K562 (cell line): ENCODE data around the gene ACKR2. TPM values are rescaled to one million over a fixed set of nuclear protein-coding genes. Genes with fewer than 3 reads are reported as not detected.
A peak's percentile ranks its signal among the peaks of the same experiment; 100 is the strongest.

Experiments used
- ATAC-seq: fragments of 200-7000 bp; cut with Tn5 transposase; 3 replicates; pipeline ENCODE4 v1.9.1; 2020; ENCODE audit warnings: moderate library complexity
- BruUV-seq: library from RNA; stranded (reverse); fragments of 400-500 nt; replicated peaks from 2 replicates; lab custom pipeline; 2021; lab: Mats Ljungman, UMichigan
- CTCF ChIA-PET: fragments of 300-600 bp; formaldehyde crosslinking; extraction: SDS; loops from one replicate; lab custom pipeline; 2021; ENCODE audit warnings: low intra/inter-chr PET ratio; lab: Yijun Ruan, JAX
- POLR2A ChIA-PET: fragments of 300-600, 350-650 bp; sonication (Branson Sonifier 250); formaldehyde crosslinking; extraction: SDS; loops from one replicate; lab custom pipeline; 2021; ENCODE audit warnings: antibody characterized with exemption, inconsistent platforms; lab: Yijun Ruan, JAX
- DNase-seq, 4 experiments: peaks; one replicate each; pipeline versions ENCODE4 v3.0.0 to v3.0.0-alpha.2; 2011 to 2018; ENCODE audit warnings: low spot score in 3 of 4, mixed read lengths in 3 of 4; ENCODE audit errors: extremely low read depth in 1 of 4
- FAIRE-seq: peaks from 2 replicates; lab custom pipeline; 2011; peaks lifted over from hg19 to GRCh38; lab: Jason Lieb, UNC
- H2AFZ ChIP-seq: 2 replicates; pipeline ENCODE4 v1.6.0; 2011; ENCODE audit warnings: low read depth, low read length, control low read depth, inconsistent platforms
- H3K27ac ChIP-seq: fragments of 200-600 bp; 3 replicates; pipeline ENCODE4 v1.8.0; 2011; ENCODE audit warnings: low read depth, mild to moderate bottlenecking, control low read depth, inconsistent platforms, low read length, moderate library complexity, mixed read lengths; ENCODE audit errors: extremely low read depth
- H3K27me3 ChIP-seq, 2 experiments: fragments of 300-600 bp in 1 of 2; 2 replicates in 1 of 2; 3 replicates in 1 of 2; pipeline versions ENCODE4 v1.6.0 to v1.8.0; 2011; ENCODE audit warnings: inconsistent platforms in 2 of 2, low read length in 2 of 2, mild to moderate bottlenecking in 1 of 2, mixed read lengths in 1 of 2, moderate library complexity in 1 of 2; ENCODE audit not compliant: control insufficient read depth in 2 of 2, insufficient read depth in 2 of 2
- H3K36me3 ChIP-seq: fragments of 300-600 bp; 3 replicates; pipeline ENCODE4 v1.8.0; 2011; ENCODE audit warnings: mild to moderate bottlenecking, low read length, inconsistent platforms; ENCODE audit not compliant: control insufficient read depth, insufficient read depth
- H3K4me1 ChIP-seq, 2 experiments: fragments of 200-600 bp in 1 of 2; replicated peaks in 1 of 2; 2 replicates in 1 of 2; 3 replicates in 1 of 2; pipeline versions ENCODE4 v1.5.1 to v1.8.0; 2011; ENCODE audit warnings: inconsistent platforms in 2 of 2, low read length in 2 of 2, mild to moderate bottlenecking in 1 of 2, mixed read lengths in 1 of 2, moderate library complexity in 1 of 2; ENCODE audit not compliant: control insufficient read depth in 2 of 2, insufficient read depth in 2 of 2
- H3K4me2 ChIP-seq: 2 replicates; pipeline ENCODE4 v1.6.1; 2011; ENCODE audit warnings: low read length, control low read depth, inconsistent platforms, mixed read lengths; ENCODE audit not compliant: insufficient read depth
- H3K4me3 ChIP-seq: fragments of 200-600 bp; sonication (generic), shearing (Covaris generic); 2 replicates; pipeline ENCODE4 v1.5.1; 2016; ENCODE audit warnings: control low read depth, inconsistent platforms
- H3K79me2 ChIP-seq: fragments of 200-600 bp; 3 replicates; pipeline ENCODE4 v1.8.0; 2011; ENCODE audit warnings: low read length, inconsistent platforms; ENCODE audit not compliant: control insufficient read depth, insufficient read depth
- H3K9ac ChIP-seq, 2 experiments: 2 replicates each; pipeline versions ENCODE4 v1.6.0 to v1.6.1; 2011; ENCODE audit warnings: low read depth in 2 of 2, low read length in 2 of 2, control low read depth in 1 of 2, inconsistent platforms in 1 of 2, mild to moderate bottlenecking in 1 of 2, mixed read lengths in 1 of 2; ENCODE audit not compliant: insufficient read depth in 1 of 2
- H3K9me1 ChIP-seq: one replicate; pipeline ENCODE4 v1.6.0; 2011; ENCODE audit warnings: inconsistent platforms, mild to moderate bottlenecking, low read length, moderate library complexity; ENCODE audit not compliant: control insufficient read depth, insufficient read depth
- H3K9me3 ChIP-seq: replicated peaks from 2 replicates; pipeline ENCODE4 v1.5.1; 2011; ENCODE audit warnings: low read depth, low read length, inconsistent platforms; ENCODE audit not compliant: control insufficient read depth, insufficient read depth
- H4K20me1 ChIP-seq: replicated peaks from 2 replicates; pipeline ENCODE4 v1.6.1; 2011; ENCODE audit warnings: low read length, inconsistent platforms, mixed read lengths; ENCODE audit not compliant: control insufficient read depth, insufficient read depth
- CHD2 ChIP-seq: IDR thresholded peaks from 2 replicates; pipeline ENCODE4 v1.6.1; 2011; ENCODE audit warnings: low read depth, low read length
- CREM ChIP-seq: IDR thresholded peaks from 2 replicates; pipeline ENCODE4 v1.6.1; 2014; ENCODE audit warnings: antibody characterized with exemption, low read depth
- DIDO1 ChIP-seq: fragments of 450-650 bp; IDR thresholded peaks from 2 replicates; pipeline ENCODE4 v1.6.1; 2016; ENCODE audit warnings: low read depth, missing biosample characterization, missing genetic modification characterization
- FOS ChIP-seq: IDR thresholded peaks from 3 replicates; pipeline ENCODE4 v1.6.1; 2011; ENCODE audit not compliant: insufficient read length; ENCODE audit errors: extremely low read depth
- HDAC1 ChIP-seq, 2 experiments: fragments of 450-650 bp; IDR thresholded peaks; 2 replicates each; pipeline ENCODE4 v1.6.1; 2016 to 2017; ENCODE audit warnings: inconsistent platforms in 1 of 2, mild to moderate bottlenecking in 1 of 2, moderate library complexity in 1 of 2
- HSF4 ChIP-seq: fragments of 250-450 bp; sonication (Bioruptor Pico); IDR thresholded peaks from 2 replicates; pipeline ENCODE4 v2.1.2; 2022; ENCODE audit warnings: mild to moderate bottlenecking, moderate library complexity, borderline replicate concordance
- JUND ChIP-seq, 2 experiments: IDR thresholded peaks; 2 replicates in 1 of 2; 3 replicates in 1 of 2; pipeline ENCODE4 v1.6.1; 2011; ENCODE audit warnings: borderline replicate concordance in 2 of 2, low read depth in 2 of 2, low read length in 2 of 2, improper control_type of control experiment in 1 of 2, missing biosample characterization in 1 of 2, missing genetic modification characterization in 1 of 2, missing genetic modification reagents in 1 of 2
- KLF10 ChIP-seq: fragments of 250-450 bp; sonication (Bioruptor Pico); IDR thresholded peaks from 2 replicates; pipeline ENCODE4 v1.6.1; 2021; ENCODE audit warnings: matching md5 sums
- RAD21 ChIP-seq, 2 experiments: fragments of 250-450 bp in 1 of 2; fragments of 450-650 bp in 1 of 2; sonication (Bioruptor Pico) in 1 of 2; formaldehyde crosslinking in 1 of 2; IDR thresholded peaks in 1 of 2; conservative IDR thresholded peaks in 1 of 2; 2 replicates each; pipeline versions ENCODE4 v1.4.0 to v1.8.0; 2020 to 2022; ENCODE audit warnings: mild to moderate bottlenecking in 2 of 2, moderate library complexity in 1 of 2
- RBM15 ChIP-seq: fragments of 200-400 bp; formaldehyde crosslinking; IDR thresholded peaks from 2 replicates; pipeline ENCODE4 v1.6.1; 2018; ENCODE audit warnings: mild to moderate bottlenecking, low read length, moderate library complexity; ENCODE audit not compliant: insufficient read depth
- YBX1 ChIP-seq: fragments of 450-650 bp; IDR thresholded peaks from 2 replicates; pipeline ENCODE4 v1.7.1; 2016; ENCODE audit warnings: mild to moderate bottlenecking
- ZNF707 ChIP-seq: fragments of 250-450 bp; sonication (Bioruptor Pico); conservative IDR thresholded peaks from 2 replicates; pipeline ENCODE4 v1.8.0; 2022; ENCODE audit warnings: inconsistent platforms, mild to moderate bottlenecking, moderate library complexity
- ZNF764 ChIP-seq: fragments of 250-450 bp; sonication (Bioruptor Pico); IDR thresholded peaks from 2 replicates; pipeline ENCODE4 v1.4.0; 2020; ENCODE audit warnings: low read depth, mild to moderate bottlenecking, moderate library complexity
- WGBS: fragments of 100-300 bp; shearing (Covaris generic); methylation state at CpG from one replicate; pipeline ENCODE4 v1.1.6; 2016; ENCODE audit warnings: low coverage, mixed read lengths; ENCODE audit not compliant: insufficient coverage; ENCODE audit errors: missing lambda C conversion rate; 5-methylcytosine and 5-hydroxymethylcytosine counted together
- in situ Hi-C: fragments of 300-500 bp; cut with MboI; formaldehyde crosslinking; loops from 4 replicates; pipeline ENCODE4 v1.15.0; 2018; ENCODE audit warnings: inconsistent platforms, mixed read lengths
- intact Hi-C: fragments of 100-400 bp; cut with micrococcal nuclease; formaldehyde crosslinking; loops from 2 replicates; pipeline ENCODE4 v1.14.2; 2022
- polyA plus RNA-seq, 8 experiments: library from polyadenylated mRNA; depleted of rRNA in 4 of 8; stranded (reverse) in 5 of 8; unstranded in 3 of 8; fragments of >200 nt; fragmentation: Nextera tagmentation in 2 of 8; fragmentation: Illumina TruSeq in 1 of 8; extraction: Ambion mirVana in 2 of 8; extraction: Trizol in 1 of 8; gene quantifications; 2 replicates each; pipeline versions ENCODE4 v1.2.1 to v1.2.3, GENCODE V29; 2011 to 2014; ENCODE audit warnings: inconsistent platforms in 1 of 8, missing spikeins in 1 of 8
- total RNA-seq, 7 experiments: library from RNA; depleted of rRNA in 6 of 7; stranded (reverse); fragments of >200 nt in 6 of 7; fragmentation: Illumina TruSeq in 2 of 7; extraction: Trizol in 2 of 7; gene quantifications; 2 replicates each; pipeline versions ENCODE4 v1.2.1 to v1.2.3, GENCODE V29; 2011 to 2021; ENCODE audit warnings: low replicate concordance in 1 of 7
- TF ChIP-seq, protein P1 (sequence below): IDR thresholded peaks from 3 replicates; pipeline ENCODE4 v1.6.1; 2011; ENCODE audit warnings: borderline replicate concordance, mild to moderate bottlenecking, moderate library complexity; ENCODE audit not compliant: insufficient read length; ENCODE audit errors: extremely low read depth
- TF ChIP-seq, protein P2 (sequence below): sonication (generic); formaldehyde crosslinking; IDR thresholded peaks from 2 replicates; pipeline ENCODE4 v1.8.1; 2023; ENCODE audit warnings: mild to moderate bottlenecking, missing genetic modification reagents
- TF ChIP-seq, protein P3 (sequence below): sonication (generic); formaldehyde crosslinking; IDR thresholded peaks from 2 replicates; pipeline ENCODE4 v1.8.0; 2022; ENCODE audit warnings: missing genetic modification reagents, mild to moderate bottlenecking, moderate library complexity, borderline replicate concordance

Gene ACKR2
- total and polyA plus RNA-seq, 9 of the 15 experiments (the other 6 are each of a cell fraction or from before 2014, with no cell fraction given) = 0.03 to 0.69 (median 0.25) TPM; not detected in 1

DNA sequence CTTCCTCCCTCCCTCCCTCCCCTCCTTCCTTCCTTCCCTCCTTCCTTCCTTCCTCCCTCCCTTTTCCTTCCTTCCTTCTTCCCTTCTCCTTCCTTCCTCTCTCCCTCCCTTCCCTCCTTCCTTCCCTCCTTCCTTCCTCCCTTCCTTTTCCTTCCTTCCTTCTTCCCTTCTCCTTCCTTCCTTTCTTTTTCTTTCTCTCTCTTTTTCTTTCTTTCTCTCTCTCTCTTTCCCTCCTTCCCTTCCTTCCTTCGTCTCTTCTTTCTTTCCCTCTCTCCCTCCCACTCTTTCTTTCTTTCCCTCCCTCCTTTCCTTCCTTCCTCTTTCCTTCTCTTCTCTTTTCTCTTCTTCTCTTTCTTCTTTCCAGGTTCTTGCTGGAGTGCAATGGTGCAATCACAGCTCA lies 94.8 kb downstream of the ACKR2 start (continued):
- TF ChIP-seq, protein P1, sequence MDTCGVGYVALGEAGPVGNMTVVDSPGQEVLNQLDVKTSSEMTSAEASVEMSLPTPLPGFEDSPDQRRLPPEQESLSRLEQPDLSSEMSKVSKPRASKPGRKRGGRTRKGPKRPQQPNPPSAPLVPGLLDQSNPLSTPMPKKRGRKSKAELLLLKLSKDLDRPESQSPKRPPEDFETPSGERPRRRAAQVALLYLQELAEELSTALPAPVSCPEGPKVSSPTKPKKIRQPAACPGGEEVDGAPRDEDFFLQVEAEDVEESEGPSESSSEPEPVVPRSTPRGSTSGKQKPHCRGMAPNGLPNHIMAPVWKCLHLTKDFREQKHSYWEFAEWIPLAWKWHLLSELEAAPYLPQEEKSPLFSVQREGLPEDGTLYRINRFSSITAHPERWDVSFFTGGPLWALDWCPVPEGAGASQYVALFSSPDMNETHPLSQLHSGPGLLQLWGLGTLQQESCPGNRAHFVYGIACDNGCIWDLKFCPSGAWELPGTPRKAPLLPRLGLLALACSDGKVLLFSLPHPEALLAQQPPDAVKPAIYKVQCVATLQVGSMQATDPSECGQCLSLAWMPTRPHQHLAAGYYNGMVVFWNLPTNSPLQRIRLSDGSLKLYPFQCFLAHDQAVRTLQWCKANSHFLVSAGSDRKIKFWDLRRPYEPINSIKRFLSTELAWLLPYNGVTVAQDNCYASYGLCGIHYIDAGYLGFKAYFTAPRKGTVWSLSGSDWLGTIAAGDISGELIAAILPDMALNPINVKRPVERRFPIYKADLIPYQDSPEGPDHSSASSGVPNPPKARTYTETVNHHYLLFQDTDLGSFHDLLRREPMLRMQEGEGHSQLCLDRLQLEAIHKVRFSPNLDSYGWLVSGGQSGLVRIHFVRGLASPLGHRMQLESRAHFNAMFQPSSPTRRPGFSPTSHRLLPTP = no peak
- TF ChIP-seq DIDO1 (0 out of 2 replicates have a peak, but pooled peaks have one; percentile 17), HDAC1 (IDR thresholded peaks at IDR 0.05) (peak in 1 of 2 experiments; percentile 14; a peak in 1 of 4 replicates), FOS (no peak)

DNA sequence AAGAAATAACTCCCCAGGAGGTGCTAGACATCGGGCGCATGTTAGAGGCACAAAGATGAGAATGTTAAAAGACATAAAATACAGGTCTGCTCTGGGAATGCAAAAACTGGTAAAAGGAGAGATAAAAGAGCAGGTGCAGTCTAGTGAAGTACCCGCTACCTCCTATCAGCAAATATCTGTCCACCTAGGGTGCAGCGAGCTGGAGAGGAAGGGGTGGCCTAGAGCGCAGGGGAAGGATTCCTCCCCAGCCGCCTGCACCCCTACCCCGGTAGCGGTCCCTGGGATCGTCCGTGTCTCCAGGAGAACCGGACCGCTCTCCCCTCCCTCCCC lies 96.5 kb downstream of the ACKR2 start:
- no peak for ATAC-seq
- H3K4me3 ChIP-seq = no peak overlapping the region
- CTCF ChIA-PET = no interaction called here
- TF ChIP-seq, protein P2, sequence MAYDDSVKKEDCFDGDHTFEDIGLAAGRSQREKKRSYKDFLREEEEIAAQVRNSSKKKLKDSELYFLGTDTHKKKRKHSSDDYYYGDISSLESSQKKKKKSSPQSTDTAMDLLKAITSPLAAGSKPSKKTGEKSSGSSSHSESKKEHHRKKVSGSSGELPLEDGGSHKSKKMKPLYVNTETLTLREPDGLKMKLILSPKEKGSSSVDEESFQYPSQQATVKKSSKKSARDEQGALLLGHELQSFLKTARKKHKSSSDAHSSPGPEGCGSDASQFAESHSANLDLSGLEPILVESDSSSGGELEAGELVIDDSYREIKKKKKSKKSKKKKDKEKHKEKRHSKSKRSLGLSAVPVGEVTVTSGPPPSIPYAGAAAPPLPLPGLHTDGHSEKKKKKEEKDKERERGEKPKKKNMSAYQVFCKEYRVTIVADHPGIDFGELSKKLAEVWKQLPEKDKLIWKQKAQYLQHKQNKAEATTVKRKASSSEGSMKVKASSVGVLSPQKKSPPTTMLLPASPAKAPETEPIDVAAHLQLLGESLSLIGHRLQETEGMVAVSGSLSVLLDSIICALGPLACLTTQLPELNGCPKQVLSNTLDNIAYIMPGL (CRISPR knock-in tag) = no peak
- TF ChIP-seq JUND (IDR thresholded peaks at IDR 0.05; ENCODE audit: borderline replicate concordance, low read depth, low read length) (no peak), JUND (tag; IDR thresholded peaks at IDR 0.05; ENCODE audit: borderline replicate concordance, low read depth, low read length) (no peak), ZNF764 (CRISPR knock-in tag) (no peak), KLF10 (CRISPR knock-in tag) (no peak), CHD2 (no peak), CREM (no peak), YBX1 (no peak), ZNF707 (CRISPR knock-in tag) (no peak), RAD21 (CRISPR knock-in tag; conservative IDR thresholded peaks at IDR 0.05 in 1 of 2, IDR thresholded peaks at IDR 0.05 in 1 of 2) (no peak), HSF4 (CRISPR knock-in tag) (no peak), RBM15 (no peak)
- TF ChIP-seq, protein P3, sequence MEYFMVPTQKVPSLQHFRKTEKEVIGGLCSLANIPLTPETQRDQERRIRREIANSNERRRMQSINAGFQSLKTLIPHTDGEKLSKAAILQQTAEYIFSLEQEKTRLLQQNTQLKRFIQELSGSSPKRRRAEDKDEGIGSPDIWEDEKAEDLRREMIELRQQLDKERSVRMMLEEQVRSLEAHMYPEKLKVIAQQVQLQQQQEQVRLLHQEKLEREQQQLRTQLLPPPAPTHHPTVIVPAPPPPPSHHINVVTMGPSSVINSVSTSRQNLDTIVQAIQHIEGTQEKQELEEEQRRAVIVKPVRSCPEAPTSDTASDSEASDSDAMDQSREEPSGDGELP = no peak

More for the DNA sequence above, 96.5 kb downstream of the ACKR2 start:
- H3K9me3 ChIP-seq = no peaks in the 10 kb centered on the region
- H3K4me1 ChIP-seq = peaks cover 0 to 14% of the 10 kb centered on the region in 2 experiments; a peak in 2 of 5 replicates
- H3K27ac ChIP-seq = no peak overlapping the region
- H3K9ac ChIP-seq = no peak overlapping the region
- in situ Hi-C loops = no loop called here
- intact Hi-C loops = no loop called here
- DNase-seq (no peak), FAIRE-seq (no peak)
- H4K20me1 ChIP-seq = 0 out of 2 replicates have a peak, but pooled peaks cover 4% of the 10 kb centered on the region
- no TSS peak for BruUV-seq
- 0 out of 2 replicates have a peak overlapping the region, but pooled peaks have one; percentile 33 for H2AFZ ChIP-seq
- no peaks in the 10 kb centered on the region for H3K36me3 ChIP-seq
- H3K79me2 ChIP-seq = no peaks in the 10 kb centered on the region
- no peaks in the 10 kb centered on the region for H3K9me1 ChIP-seq
- POLR2A ChIA-PET = no interaction called here
- peaks cover 26 to 33% of the 10 kb centered on the region in 2 experiments for H3K27me3 ChIP-seq
- H3K4me2 ChIP-seq = no peak overlapping the region
- 16% methylated on average over 11 of the region's 12 CpGs for WGBS
